ENCODE results near the gene PTGER4.
"Not testable (repeated sequence)": the region's sequence is repeated elsewhere in the genome, so short reads cannot be mapped to it uniquely, and the experiment has no call there.

DNA sequence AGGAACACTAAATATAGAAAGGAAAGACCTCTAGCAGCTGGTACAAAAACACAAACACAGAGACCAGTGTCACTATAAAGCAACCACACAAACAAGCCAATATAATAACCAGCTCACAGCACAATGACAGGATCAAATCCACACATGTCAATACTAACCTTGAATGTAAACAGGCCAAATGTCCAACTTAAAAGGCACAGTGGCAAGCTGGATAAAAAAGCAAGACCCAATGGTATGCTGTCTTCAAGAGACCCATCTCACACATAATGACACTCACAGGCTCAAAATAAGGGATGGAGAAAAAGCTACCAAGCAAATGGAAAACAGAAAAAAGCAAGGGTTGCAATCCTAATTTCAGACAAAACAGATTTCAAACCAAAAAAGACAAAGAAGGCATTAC, 22.3 kb downstream of the PTGER4 start:
- TF ChIP-seq POLR2AphosphoS5 (IDR thresholded peaks at IDR 0.05; ENCODE audit: low read depth, low read length); POLR2A (IDR thresholded peaks at IDR 0.05; ENCODE audit: low read depth, low read length); TAF1 (IDR thresholded peaks at IDR 0.05; ENCODE audit: borderline replicate concordance, low read depth, low read length): not testable (repeated sequence)

Data from GM12892 (cell line).